A673 (cell line): ENCODE data around the gene ANO3. TPM values are rescaled to one million over a fixed set of nuclear protein-coding genes. Genes with fewer than 3 reads are reported as not detected.

Experiments used
- BruUV-seq: library from RNA; stranded (reverse); fragments of 400-500 nt; replicated peaks from 2 replicates; lab custom pipeline; 2021; lab: Mats Ljungman, UMichigan
- CTCF ChIA-PET: fragments of 300-600 bp; sonication (Branson Sonifier 250); formaldehyde crosslinking; loops from one replicate; lab custom pipeline; 2022; ENCODE audit warnings: antibody characterized with exemption; lab: Charles Lee
- POLR2A ChIA-PET: fragments of 300-600 bp; sonication (Branson Sonifier 250); formaldehyde crosslinking; loops from one replicate; lab custom pipeline; 2022; ENCODE audit warnings: antibody characterized with exemption; ENCODE audit not compliant: low non-redundant PET; lab: Charles Lee
- DNase-seq: peaks from one replicate; pipeline ENCODE4 v3.0.0-alpha.2; 2015; ENCODE audit warnings: low spot score
- H3K27ac ChIP-seq: fragments of 200-600 bp; sonication (generic); 2 replicates; pipeline ENCODE4 v1.5.1; 2016; ENCODE audit warnings: mixed run types, low read depth, mild to moderate bottlenecking, mixed read lengths, antibody characterized with exemption, low read length; ENCODE audit not compliant: poor library complexity, severe bottlenecking
- H3K27me3 ChIP-seq: fragments of 200-600 bp; sonication (generic); replicated peaks from 2 replicates; pipeline ENCODE4 v1.6.1; 2017; ENCODE audit warnings: mixed run types, low read depth, mild to moderate bottlenecking, mixed read lengths, antibody characterized with exemption, low read length; ENCODE audit not compliant: insufficient read depth, poor library complexity
- H3K36me3 ChIP-seq: fragments of 200-600 bp; sonication (generic); 2 replicates; pipeline ENCODE4 v1.6.1; 2016; ENCODE audit warnings: mixed run types, mild to moderate bottlenecking, mixed read lengths, antibody characterized with exemption, low read length; ENCODE audit not compliant: insufficient read depth, poor library complexity, severe bottlenecking
- H3K4me1 ChIP-seq: fragments of 200-600 bp; sonication (generic); 2 replicates; pipeline ENCODE4 v1.6.1; 2017; ENCODE audit warnings: mixed run types, mild to moderate bottlenecking, mixed read lengths, antibody characterized with exemption, low read length; ENCODE audit not compliant: insufficient read depth, poor library complexity, severe bottlenecking
- H3K4me3 ChIP-seq: fragments of 200-600 bp; sonication (generic); 2 replicates; pipeline ENCODE4 v1.5.1; 2016; ENCODE audit warnings: low read depth, mixed run types, mild to moderate bottlenecking, mixed read lengths, low read length; ENCODE audit not compliant: poor library complexity, severe bottlenecking
- H3K9me3 ChIP-seq: fragments of 200-600 bp; sonication (generic); 2 replicates; pipeline ENCODE4 v1.6.1; 2016; ENCODE audit warnings: mixed run types, low read depth, mild to moderate bottlenecking, mixed read lengths, antibody characterized with exemption, low read length; ENCODE audit not compliant: poor library complexity, severe bottlenecking
- EZH2 ChIP-seq: fragments of 200-600 bp; sonication (generic); IDR thresholded peaks from 2 replicates; pipeline ENCODE4 v1.6.1; 2017; ENCODE audit warnings: borderline replicate concordance, low read depth, mild to moderate bottlenecking, mixed read lengths, antibody characterized with exemption, low read length; ENCODE audit not compliant: poor library complexity, severe bottlenecking
- intact Hi-C: fragments of 100-400 bp; cut with micrococcal nuclease; formaldehyde crosslinking; loops from one replicate; pipeline ENCODE4 v1.10.0; 2022; ENCODE audit not compliant: unreplicated experiment
- total RNA-seq: library from RNA; stranded (reverse); gene quantifications from 2 replicates; pipeline ENCODE4 v1.2.3, GENCODE V29; 2021
- TF ChIP-seq, protein P1 (sequence below): fragments of 300-800, 200-600 bp; sonication (generic); conservative IDR thresholded peaks from 2 replicates; pipeline ENCODE4 v1.5.1; 2017; ENCODE audit warnings: low read depth, mild to moderate bottlenecking, antibody characterized with exemption, low read length, moderate library complexity, mixed read lengths

Gene ANO3
- total RNA-seq, 1 experiment from 2014 or later: not detected

DNA sequence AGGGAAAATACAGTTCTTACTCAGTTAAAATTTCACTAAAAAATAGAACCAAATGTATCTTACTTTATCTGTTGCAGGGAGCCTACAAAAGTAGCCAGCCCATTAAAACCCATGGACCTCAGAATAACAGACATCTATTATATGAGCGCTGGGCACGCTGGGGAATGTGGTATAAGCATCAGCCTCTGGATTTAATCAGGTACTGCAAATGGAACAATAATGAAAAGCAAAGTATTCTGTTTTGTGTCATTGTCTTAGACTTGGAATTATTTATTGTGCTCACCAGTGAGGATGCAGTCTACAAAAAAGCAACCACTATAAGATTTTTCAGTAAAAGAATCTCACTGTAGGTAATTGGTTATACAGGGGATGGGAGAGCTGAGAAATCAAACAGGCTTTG is 209.9 kb downstream of the ANO3 start:
- H3K4me1 ChIP-seq: no peaks in the 10 kb centered on the region
- intact Hi-C loops: no loop called here
- peaks cover 40% of the 10 kb centered on the region for H3K27me3 ChIP-seq
- ChIA-PET POLR2A (no interaction called here), CTCF (no interaction called here)
- TF ChIP-seq, protein P1, sequence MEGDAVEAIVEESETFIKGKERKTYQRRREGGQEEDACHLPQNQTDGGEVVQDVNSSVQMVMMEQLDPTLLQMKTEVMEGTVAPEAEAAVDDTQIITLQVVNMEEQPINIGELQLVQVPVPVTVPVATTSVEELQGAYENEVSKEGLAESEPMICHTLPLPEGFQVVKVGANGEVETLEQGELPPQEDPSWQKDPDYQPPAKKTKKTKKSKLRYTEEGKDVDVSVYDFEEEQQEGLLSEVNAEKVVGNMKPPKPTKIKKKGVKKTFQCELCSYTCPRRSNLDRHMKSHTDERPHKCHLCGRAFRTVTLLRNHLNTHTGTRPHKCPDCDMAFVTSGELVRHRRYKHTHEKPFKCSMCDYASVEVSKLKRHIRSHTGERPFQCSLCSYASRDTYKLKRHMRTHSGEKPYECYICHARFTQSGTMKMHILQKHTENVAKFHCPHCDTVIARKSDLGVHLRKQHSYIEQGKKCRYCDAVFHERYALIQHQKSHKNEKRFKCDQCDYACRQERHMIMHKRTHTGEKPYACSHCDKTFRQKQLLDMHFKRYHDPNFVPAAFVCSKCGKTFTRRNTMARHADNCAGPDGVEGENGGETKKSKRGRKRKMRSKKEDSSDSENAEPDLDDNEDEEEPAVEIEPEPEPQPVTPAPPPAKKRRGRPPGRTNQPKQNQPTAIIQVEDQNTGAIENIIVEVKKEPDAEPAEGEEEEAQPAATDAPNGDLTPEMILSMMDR: no peak
- TF ChIP-seq EZH2: no peak
- no peaks in the 10 kb centered on the region for H3K36me3 ChIP-seq
- no peaks in the 10 kb centered on the region for H3K9me3 ChIP-seq
- BruUV-seq: no TSS peak
- peak; percentile 0 for DNase-seq
- no peak overlapping the region for H3K27ac ChIP-seq
- H3K4me3 ChIP-seq: no peak overlapping the region

DNA sequence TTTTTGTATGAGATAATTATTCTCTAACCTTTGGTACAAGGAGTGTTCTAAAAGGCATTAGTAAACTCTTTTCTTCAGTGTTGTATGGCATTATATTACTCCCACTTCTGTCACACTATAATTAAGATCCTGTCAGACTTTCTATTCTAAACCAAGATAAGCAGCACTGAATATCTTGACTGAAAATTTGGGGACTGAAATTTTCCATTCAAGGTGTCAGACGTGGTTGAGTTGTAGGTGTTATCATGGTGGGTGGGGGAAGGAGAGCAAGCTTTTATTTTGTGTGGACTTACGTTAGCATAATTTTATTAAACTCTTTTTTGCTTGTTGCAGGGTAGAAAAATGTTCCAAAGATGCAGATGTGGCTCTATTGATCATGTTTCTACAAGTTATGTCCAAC is 217.2 kb downstream of the ANO3 start:
- no peak overlapping the region for H3K4me3 ChIP-seq
- peaks cover 92% of the 10 kb centered on the region for H3K27me3 ChIP-seq
- no peak for DNase-seq
- no peak overlapping the region for H3K27ac ChIP-seq
- H3K9me3 ChIP-seq: no peaks in the 10 kb centered on the region
- BruUV-seq: no TSS peak
- intact Hi-C loops: no loop called here
- CTCF ChIA-PET: no interaction called here
- TF ChIP-seq, protein P1: no peak
- no peak for TF ChIP-seq EZH2
- POLR2A ChIA-PET: no interaction called here
- H3K36me3 ChIP-seq: no peaks in the 10 kb centered on the region
- H3K4me1 ChIP-seq: no peaks in the 10 kb centered on the region

DNA sequence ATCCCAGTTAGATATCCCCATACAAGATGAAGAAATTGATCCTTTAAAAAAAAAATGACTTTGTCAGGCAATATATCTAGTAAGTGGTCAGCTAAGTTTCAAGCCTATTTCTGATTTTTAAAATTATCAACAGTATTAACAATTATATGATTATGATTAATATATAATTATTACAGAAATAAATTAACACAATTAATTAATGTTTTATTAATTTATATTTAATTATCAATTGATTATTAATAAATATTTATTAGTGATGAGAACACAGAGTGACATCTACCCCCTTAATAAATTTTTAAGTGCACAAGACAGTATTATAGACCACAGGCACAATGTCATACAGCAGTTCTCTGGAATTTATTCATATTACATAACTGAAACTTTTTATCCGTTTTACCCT is 218.1 kb downstream of the ANO3 start:
- DNase-seq: no peak
- intact Hi-C loops: loop anchor here (2.0 kb wide), 1 partner anchor 609 kb away; no protein-coding TSS in a partner anchor
- POLR2A ChIA-PET: no interaction called here
- no peak for TF ChIP-seq EZH2
- TF ChIP-seq, protein P1: no peak
- peaks cover 95% of the 10 kb centered on the region for H3K27me3 ChIP-seq
- CTCF ChIA-PET: no interaction called here
- no peak overlapping the region for H3K27ac ChIP-seq
- BruUV-seq: no TSS peak
- no peaks in the 10 kb centered on the region for H3K4me1 ChIP-seq
- H3K4me3 ChIP-seq: no peak overlapping the region
- no peaks in the 10 kb centered on the region for H3K9me3 ChIP-seq
- H3K36me3 ChIP-seq: no peaks in the 10 kb centered on the region
